GM12878 (cell line): ENCODE results near the gene LTBP2. TPM values are rescaled to one million over a fixed set of nuclear protein-coding genes. Genes with fewer than 3 reads are reported as not detected.
A peak's percentile ranks its signal among the peaks of the same experiment; 100 is the strongest.

Experiments
- ATAC-seq: fragments of 200-7000 bp; cut with Tn5 transposase; 3 replicates; pipeline ENCODE4 v1.9.1; 2020; ENCODE audit warnings: mild to moderate bottlenecking, moderate library complexity
- BruUV-seq: library from RNA; stranded (reverse); fragments of 400-500 nt; replicated peaks from 2 replicates; lab custom pipeline; 2021; lab: Mats Ljungman, UMichigan
- CTCF ChIA-PET: fragments of 300-600 bp; sonication (Branson Sonifier 250); formaldehyde crosslinking; extraction: SDS; loops from one replicate; lab custom pipeline; 2021; ENCODE audit warnings: inconsistent platforms; lab: Yijun Ruan, JAX
- POLR2A ChIA-PET: fragments of 350-600 bp; formaldehyde crosslinking; extraction: SDS; loops from one replicate; lab custom pipeline; 2021; ENCODE audit warnings: inconsistent platforms; lab: Charles Lee
- RAD21 ChIA-PET: fragments of 300-600 bp; sonication (Branson Sonifier 250); formaldehyde crosslinking; loops from one replicate; lab custom pipeline; 2023; ENCODE audit warnings: antibody characterized with exemption; ENCODE audit not compliant: unreplicated experiment; lab: Charles Lee
- SMC1A ChIA-PET: fragments of 300-600 bp; sonication (Branson Sonifier 250); formaldehyde crosslinking; loops from one replicate; lab custom pipeline; 2023; ENCODE audit not compliant: unreplicated experiment, uncharacterized antibody; lab: Charles Lee
- DNase-seq: peaks from one replicate; pipeline ENCODE4 v3.0.0-alpha.2; 2011; ENCODE audit warnings: low read depth, low spot score
- FAIRE-seq: peaks from 3 replicates; lab custom pipeline; 2011; peaks lifted over from hg19 to GRCh38; lab: Jason Lieb, UNC
- H2AFZ ChIP-seq: 2 replicates; pipeline ENCODE4 v1.6.0; 2011; ENCODE audit warnings: low read depth, low read length, control low read depth; ENCODE audit not compliant: control insufficient read depth
- H3K27ac ChIP-seq: 2 replicates; pipeline ENCODE4 v1.5.1; 2011; ENCODE audit warnings: control low read depth; ENCODE audit not compliant: control insufficient read depth, insufficient read depth
- H3K27me3 ChIP-seq, 2 experiments: replicated peaks in 1 of 2; 2 replicates each; pipeline versions ENCODE4 v1.6.0 to v1.6.1; 2011; ENCODE audit warnings: low read length in 1 of 2; ENCODE audit not compliant: control insufficient read depth in 2 of 2, insufficient read depth in 2 of 2
- H3K36me3 ChIP-seq, 2 experiments: 2 replicates each; pipeline ENCODE4 v1.5.1; 2011; ENCODE audit warnings: low read length in 1 of 2; ENCODE audit not compliant: control insufficient read depth in 2 of 2, insufficient read depth in 2 of 2
- H3K4me1 ChIP-seq: 2 replicates; pipeline ENCODE4 v1.6.1; 2011; ENCODE audit warnings: mild to moderate bottlenecking, low read length, moderate library complexity, mixed read lengths; ENCODE audit not compliant: control insufficient read depth, insufficient read depth
- H3K4me2 ChIP-seq: 2 replicates; pipeline ENCODE4 v1.6.0; 2011; ENCODE audit warnings: control low read depth; ENCODE audit not compliant: control insufficient read depth, insufficient read depth
- H3K4me3 ChIP-seq: fragments of 200-600 bp; sonication (generic); 2 replicates; pipeline ENCODE4 v1.5.1; 2016
- H3K79me2 ChIP-seq: 2 replicates; pipeline ENCODE4 v1.6.0; 2011; ENCODE audit warnings: low read length; ENCODE audit not compliant: control insufficient read depth, insufficient read depth
- H3K9ac ChIP-seq: 2 replicates; pipeline ENCODE4 v1.8.0; 2011; ENCODE audit warnings: low read length, control low read depth, mixed read lengths; ENCODE audit not compliant: control insufficient read depth, insufficient read depth
- H3K9me3 ChIP-seq: replicated peaks from 3 replicates; pipeline ENCODE4 v1.5.1; 2011; ENCODE audit warnings: mild to moderate bottlenecking, low read length; ENCODE audit not compliant: control insufficient read depth, insufficient read depth
- H4K20me1 ChIP-seq: 2 replicates; pipeline ENCODE4 v1.6.0; 2011; ENCODE audit not compliant: control insufficient read depth, insufficient read depth
- BACH1 ChIP-seq: fragments of 450-650 bp; IDR thresholded peaks from 2 replicates; pipeline ENCODE4 v1.6.1; 2017; ENCODE audit warnings: mild to moderate bottlenecking, borderline replicate concordance
- BRCA1 ChIP-seq: IDR thresholded peaks from 2 replicates; pipeline ENCODE4 v1.6.1; 2011; ENCODE audit warnings: low read depth, low read length, improper control_type of control experiment
- EED ChIP-seq: sonication (generic); IDR thresholded peaks from 2 replicates; pipeline ENCODE4 v1.6.1; 2016; ENCODE audit warnings: antibody characterized with exemption, low read depth
- EP300 ChIP-seq, 2 experiments: fragments of 150-350 bp in 1 of 2; IDR thresholded peaks; 2 replicates each; pipeline ENCODE4 v1.6.1; 2011 to 2012; ENCODE audit warnings: low read depth in 2 of 2, low read length in 2 of 2, borderline replicate concordance in 1 of 2, improper control_type of control experiment in 1 of 2, inconsistent platforms in 1 of 2; ENCODE audit not compliant: control insufficient read depth in 1 of 2
- FOXM1 ChIP-seq: IDR thresholded peaks from 2 replicates; pipeline ENCODE4 v1.6.1; 2012; ENCODE audit warnings: low read depth, mild to moderate bottlenecking, inconsistent platforms, low read length, moderate library complexity
- HSF1 ChIP-seq: fragments of 150-350 bp; IDR thresholded peaks from 2 replicates; pipeline ENCODE4 v1.6.1; 2014; ENCODE audit warnings: mild to moderate bottlenecking, low read depth, low read length
- KAT2A ChIP-seq: conservative IDR thresholded peaks from 2 replicates; pipeline ENCODE4 v1.6.1; 2011; ENCODE audit warnings: low read depth, low read length; ENCODE audit not compliant: control insufficient read depth
- MEF2A ChIP-seq: IDR thresholded peaks from 2 replicates; pipeline ENCODE4 v1.6.1; 2011; ENCODE audit warnings: low read depth, mild to moderate bottlenecking, low read length, moderate library complexity; ENCODE audit not compliant: insufficient read depth
- NKRF ChIP-seq: fragments of 450-650 bp; conservative IDR thresholded peaks from 2 replicates; pipeline ENCODE4 v1.6.1; 2017; ENCODE audit warnings: mild to moderate bottlenecking, moderate library complexity
- POLR2AphosphoS5 ChIP-seq: IDR thresholded peaks from 2 replicates; pipeline ENCODE4 v1.6.1; 2011; ENCODE audit warnings: mild to moderate bottlenecking, low read length, inconsistent platforms
- RELA ChIP-seq: fragments of 450-650 bp; IDR thresholded peaks from 2 replicates; pipeline ENCODE4 v1.8.0; 2014; ENCODE audit warnings: borderline replicate concordance; ENCODE audit not compliant: partially characterized antibody
- RFX5 ChIP-seq: IDR thresholded peaks from 2 replicates; pipeline ENCODE4 v1.6.1; 2011; ENCODE audit warnings: low read depth, low read length, improper control_type of control experiment
- SUZ12 ChIP-seq: fragments of 200-600 bp; sonication (generic); IDR thresholded peaks from one replicate; pipeline ENCODE4 v1.6.1; 2018; ENCODE audit warnings: antibody characterized with exemption, mild to moderate bottlenecking; ENCODE audit not compliant: unreplicated experiment
- TAF1 ChIP-seq: IDR thresholded peaks from 2 replicates; pipeline ENCODE4 v1.6.1; 2011; ENCODE audit warnings: mild to moderate bottlenecking, low read depth, low read length, borderline replicate concordance
- ZBTB11 ChIP-seq: fragments of 450-650 bp; formaldehyde crosslinking; IDR thresholded peaks from 2 replicates; pipeline ENCODE4 v1.5.0; 2022; ENCODE audit warnings: mild to moderate bottlenecking, missing genetic modification characterization
- ZZZ3 ChIP-seq: IDR thresholded peaks from 2 replicates; pipeline ENCODE4 v1.6.1; 2011; ENCODE audit warnings: low read depth; ENCODE audit not compliant: control insufficient read depth, insufficient read length
- WGBS: methylation state at CpG from one replicate; pipeline ENCODE4 v1.1.6; 2016; ENCODE audit warnings: low lambda C conversion rate; ENCODE audit not compliant: insufficient replicate concordance, insufficient coverage; ENCODE audit errors: missing lambda C conversion rate; 5-methylcytosine and 5-hydroxymethylcytosine counted together
- in situ Hi-C: fragments of 300-500 bp; cut with MboI; formaldehyde crosslinking; loops from 9 replicates; pipeline ENCODE4 v1.14.3; 2018; ENCODE audit warnings: mixed read lengths
- intact Hi-C: fragments of 100-400 bp; cut with micrococcal nuclease; formaldehyde crosslinking; loops from one replicate; pipeline ENCODE4 v1.14.2; 2022; ENCODE audit not compliant: unreplicated experiment
- polyA plus RNA-seq, 11 experiments: library from polyadenylated mRNA; depleted of rRNA in 4 of 11; unstranded in 6 of 11; stranded (reverse) in 5 of 11; fragments of >200 nt; fragmentation: Nextera tagmentation in 4 of 11; fragmentation: Illumina TruSeq in 1 of 11; extraction: Ambion mirVana in 4 of 11; extraction: Trizol in 1 of 11; gene quantifications; 1 replicate in 1 of 11; 2 replicates in 10 of 11; pipeline versions ENCODE4 v1.2.1 to v1.2.3, GENCODE V29; 2011 to 2016; ENCODE audit warnings: inconsistent platforms in 2 of 11, missing spikeins in 2 of 11, low read depth in 1 of 11
- total RNA-seq, 4 experiments: library from RNA; depleted of rRNA in 3 of 4; stranded (reverse); fragments of >200 nt in 3 of 4; fragmentation: Illumina TruSeq in 1 of 4; extraction: Trizol in 1 of 4; gene quantifications; 2 replicates each; pipeline versions ENCODE4 v1.2.1 to v1.2.3, GENCODE V29; 2013 to 2021

The LTBP2 gene
- total and polyA plus RNA-seq, 10 of the 15 experiments (the other 5 are each of a cell fraction or from before 2014, with no cell fraction given), result 0.03 to 0.23 (median 0.06) TPM; not detected in 1

GRCh38 chr14:74619672-74620131 lies 7.7 kb upstream of the LTBP2 start:
- Histone ChIP-seq H4K20me1 (no peaks in the 10 kb centered on the region), H2AFZ (no peak overlapping the region), H3K4me2 (no peak overlapping the region), H3K9me3 (no peaks in the 10 kb centered on the region), H3K36me3 (no peaks in the 10 kb centered on the region), H3K79me2 (no peaks in the 10 kb centered on the region), H3K4me3 (no peak overlapping the region), H3K27me3 (no peaks in the 10 kb centered on the region; a peak in 1 of 4 replicates), H3K9ac (no peak overlapping the region), H3K4me1 (peaks cover 20% of the 10 kb centered on the region), H3K27ac (no peak overlapping the region)
- ChIA-PET POLR2A (no interaction called here), SMC1A (interaction anchor here (1.1 to 2.2 kb wide), 2 partner anchors 9 to 10 kb away, joined by 6 to 9 read pairs; no protein-coding TSS in a partner anchor), CTCF (interaction anchor here (1.2 to 3.4 kb wide), 6 partner anchors 9 to 241 kb away, joined by 3 to 29 read pairs (median 3); partner anchors contain the start of gene YLPM1), RAD21 (no interaction called here)
- in situ Hi-C loops (no loop called here), intact Hi-C loops (no loop called here)
- peak; percentile 36 for ATAC-seq
- no peak for DNase-seq
- WGBS, result 33% methylated on average over 6 of the region's 6 CpGs
- no peak for FAIRE-seq
- BruUV-seq, result no TSS peak
- TF ChIP-seq BACH1 (no peak), EP300 (IDR thresholded peaks at IDR 0.05; ENCODE audit: borderline replicate concordance in 1 of 2, control insufficient read depth in 1 of 2, low read depth in 2 of 2, low read length in 2 of 2) (no peak), BRCA1 (no peak), SUZ12 (no peak), POLR2AphosphoS5 (no peak), NKRF (no peak), MEF2A (no peak), KAT2A (no peak), ZZZ3 (no peak), HSF1 (no peak), TAF1 (no peak), FOXM1 (no peak), RFX5 (no peak), ZBTB11 (CRISPR knock-in tag) (no peak), RELA (no peak), EED (no peak)
